ENCODE results near the gene KIAA0825.
"Not testable (repeated sequence)": the region's sequence is repeated elsewhere in the genome, so short reads cannot be mapped to it uniquely, and the experiment has no call there.

KIAA0825 gene

GRCh38 chr5:94361832-94362796 lies 256.3 kb downstream of the KIAA0825 start:
- POLR2A ChIA-PET: no interaction called here
- TF ChIP-seq L3MBTL2 (conservative IDR thresholded peaks at IDR 0.05): no peak
- TF ChIP-seq HDGF (IDR thresholded peaks at IDR 0.05; ENCODE audit: borderline replicate concordance): no peak
- no peak for TF ChIP-seq FOXM1 (IDR thresholded peaks at IDR 0.05; ENCODE audit: borderline replicate concordance)
- TF ChIP-seq TARDBP (IDR thresholded peaks at IDR 0.05): no peak
- TF ChIP-seq BHLHE40 (IDR thresholded peaks at IDR 0.05; ENCODE audit: borderline replicate concordance): no peak
- no peak for TF ChIP-seq NFRKB (IDR thresholded peaks at IDR 0.05)
- TF ChIP-seq LEF1 (IDR thresholded peaks at IDR 0.05; ENCODE audit: borderline replicate concordance): no peak
- DNase-seq (ENCODE audit: extremely low spot score): no peak
- CTCF ChIA-PET: no interaction called here

DNA sequence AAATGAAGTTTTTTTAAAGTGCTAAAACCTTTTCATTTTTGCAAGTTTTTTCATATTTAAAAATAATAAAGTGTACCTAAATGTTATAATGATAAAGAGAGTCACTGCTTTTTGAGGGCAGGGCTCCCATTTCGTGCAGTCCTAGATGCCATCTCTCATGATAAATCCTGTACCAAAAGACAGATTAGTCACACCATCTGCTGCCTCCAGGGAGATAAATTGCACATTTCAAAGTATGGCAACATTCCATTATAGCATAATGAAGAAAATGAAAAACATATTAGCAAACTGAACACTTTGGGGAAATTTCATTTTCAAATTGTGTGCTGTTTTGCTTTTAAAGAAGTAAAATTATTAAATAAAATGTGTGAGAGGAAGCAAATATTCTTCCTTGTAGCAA lies 257.2 kb downstream of the KIAA0825 start:
- DNase-seq (ENCODE audit: extremely low spot score): no peak
- TF ChIP-seq TARDBP (IDR thresholded peaks at IDR 0.05) (no peak), NFRKB (IDR thresholded peaks at IDR 0.05) (no peak), FOXA1 (IDR thresholded peaks at IDR 0.05) (no peak), ZNF384 (IDR thresholded peaks at IDR 0.05) (no peak), ARNT (IDR thresholded peaks at IDR 0.05) (no peak), CTBP1 (IDR thresholded peaks at IDR 0.05; ENCODE audit: borderline replicate concordance) (no peak), L3MBTL2 (conservative IDR thresholded peaks at IDR 0.05) (no peak), HDGF (IDR thresholded peaks at IDR 0.05; ENCODE audit: borderline replicate concordance) (no peak), BHLHE40 (IDR thresholded peaks at IDR 0.05; ENCODE audit: borderline replicate concordance) (no peak), LEF1 (IDR thresholded peaks at IDR 0.05; ENCODE audit: borderline replicate concordance) (no peak), ELF4 (IDR thresholded peaks at IDR 0.05) (no peak), FOXK2 (IDR thresholded peaks at IDR 0.05) (no peak), SP1 (IDR thresholded peaks at IDR 0.05) (no peak), FOXM1 (IDR thresholded peaks at IDR 0.05; ENCODE audit: borderline replicate concordance) (no peak), SUZ12 (IDR thresholded peaks at IDR 0.05) (no peak)
- TF ChIP-seq, protein P1, sequence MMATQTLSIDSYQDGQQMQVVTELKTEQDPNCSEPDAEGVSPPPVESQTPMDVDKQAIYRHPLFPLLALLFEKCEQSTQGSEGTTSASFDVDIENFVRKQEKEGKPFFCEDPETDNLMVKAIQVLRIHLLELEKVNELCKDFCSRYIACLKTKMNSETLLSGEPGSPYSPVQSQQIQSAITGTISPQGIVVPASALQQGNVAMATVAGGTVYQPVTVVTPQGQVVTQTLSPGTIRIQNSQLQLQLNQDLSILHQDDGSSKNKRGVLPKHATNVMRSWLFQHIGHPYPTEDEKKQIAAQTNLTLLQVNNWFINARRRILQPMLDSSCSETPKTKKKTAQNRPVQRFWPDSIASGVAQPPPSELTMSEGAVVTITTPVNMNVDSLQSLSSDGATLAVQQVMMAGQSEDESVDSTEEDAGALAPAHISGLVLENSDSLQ (IDR thresholded peaks at IDR 0.05): no peak
- POLR2A ChIA-PET: no interaction called here

GRCh38 chr5:94360382-94361130 lies 257.8 kb downstream of the KIAA0825 start:
- ChIA-PET CTCF (no interaction called here), POLR2A (no interaction called here)
- TF ChIP-seq CTBP1 (IDR thresholded peaks at IDR 0.05; ENCODE audit: borderline replicate concordance) (no peak), FOXM1 (IDR thresholded peaks at IDR 0.05; ENCODE audit: borderline replicate concordance) (no peak)
- no peak for DNase-seq (ENCODE audit: extremely low spot score)

More for the DNA sequence above, 257.2 kb downstream of the KIAA0825 start:
- CTCF ChIA-PET: no interaction called here

DNA sequence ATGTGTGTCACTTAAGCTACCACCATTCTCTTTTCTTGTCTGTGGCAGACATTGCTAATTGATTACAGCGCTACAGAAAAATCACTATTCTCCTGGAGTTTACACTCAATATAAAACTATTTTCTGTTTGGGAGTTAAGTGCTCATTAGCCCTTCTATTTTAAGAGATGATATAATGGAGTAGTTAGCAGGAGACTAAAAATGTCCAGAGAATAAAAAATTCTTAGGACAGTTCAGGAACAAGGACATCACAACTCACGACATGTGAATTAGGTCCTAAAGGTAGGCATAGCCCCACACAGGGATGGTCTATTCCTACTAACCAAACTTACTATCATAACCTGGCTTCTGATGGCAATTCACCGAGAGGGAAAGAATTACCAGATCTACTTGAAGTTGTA lies 258.5 kb downstream of the KIAA0825 start:
- DNase-seq (ENCODE audit: extremely low spot score): no peak
- ChIA-PET CTCF (no interaction called here), POLR2A (no interaction called here)
- TF ChIP-seq L3MBTL2 (conservative IDR thresholded peaks at IDR 0.05) (no peak), LEF1 (IDR thresholded peaks at IDR 0.05; ENCODE audit: borderline replicate concordance) (no peak), CTBP1 (IDR thresholded peaks at IDR 0.05; ENCODE audit: borderline replicate concordance) (no peak), SUZ12 (IDR thresholded peaks at IDR 0.05) (no peak), HDGF (IDR thresholded peaks at IDR 0.05; ENCODE audit: borderline replicate concordance) (no peak), FOXK2 (IDR thresholded peaks at IDR 0.05) (no peak), ARNT (IDR thresholded peaks at IDR 0.05) (no peak), ELF4 (IDR thresholded peaks at IDR 0.05) (no peak), FOXA1 (IDR thresholded peaks at IDR 0.05) (no peak), NFRKB (IDR thresholded peaks at IDR 0.05) (no peak), SP1 (IDR thresholded peaks at IDR 0.05) (no peak), TARDBP (IDR thresholded peaks at IDR 0.05) (no peak), ZNF384 (IDR thresholded peaks at IDR 0.05) (no peak), FOXM1 (IDR thresholded peaks at IDR 0.05; ENCODE audit: borderline replicate concordance) (no peak), BHLHE40 (IDR thresholded peaks at IDR 0.05; ENCODE audit: borderline replicate concordance) (no peak)
- TF ChIP-seq, protein P1 (IDR thresholded peaks at IDR 0.05): no peak

DNA sequence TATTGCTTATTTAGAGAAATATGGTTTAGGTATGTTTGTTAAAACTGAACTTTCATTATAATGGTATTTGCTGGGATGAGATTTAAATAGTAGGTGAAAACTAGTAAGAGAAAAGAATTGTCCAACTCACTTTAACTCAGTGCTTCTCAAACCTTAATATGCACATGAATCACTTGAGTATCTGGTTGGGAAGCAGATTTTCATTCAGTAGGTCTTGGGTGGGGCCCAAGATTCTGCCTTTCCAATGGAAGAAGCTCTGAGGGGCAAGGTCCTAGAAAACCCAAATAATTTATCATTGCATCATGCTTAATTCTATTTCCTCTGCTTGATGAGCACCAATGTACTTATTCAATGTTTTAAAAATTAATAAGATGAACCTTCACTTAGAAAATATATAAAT lies 262.6 kb downstream of the KIAA0825 start:
- DNase-seq (ENCODE audit: extremely low spot score): no peak
- TF ChIP-seq ARNT (IDR thresholded peaks at IDR 0.05): no peak
- TF ChIP-seq CTBP1 (IDR thresholded peaks at IDR 0.05; ENCODE audit: borderline replicate concordance): no peak
- TF ChIP-seq ZNF384 (IDR thresholded peaks at IDR 0.05): no peak
- no peak for TF ChIP-seq FOXK2 (IDR thresholded peaks at IDR 0.05)
- no peak for TF ChIP-seq LEF1 (IDR thresholded peaks at IDR 0.05; ENCODE audit: borderline replicate concordance)
- TF ChIP-seq SP1 (IDR thresholded peaks at IDR 0.05): no peak
- TF ChIP-seq, protein P1 (IDR thresholded peaks at IDR 0.05): no peak
- CTCF ChIA-PET: no interaction called here
- POLR2A ChIA-PET: no interaction called here

GRCh38 chr5:94354837-94355485 lies 263.4 kb downstream of the KIAA0825 start:
- CTCF ChIA-PET; POLR2A ChIA-PET; DNase-seq (ENCODE audit: extremely low spot score): not testable (repeated sequence)
